ENCODE data around the gene FAM227B. TPM values are rescaled to one million over a fixed set of nuclear protein-coding genes. Genes with fewer than 3 reads are reported as not detected.
A peak's percentile ranks its signal among the peaks of the same experiment; 100 is the strongest.
"Not testable (repeated sequence)": the region's sequence is repeated elsewhere in the genome, so short reads cannot be mapped to it uniquely, and the experiment has no call there.

Gene FAM227B
- total RNA-seq, 1 donor from 2014 or later = 2.1 TPM

GRCh38 chr15:49361370-49361769 is 259.2 kb downstream of the FAM227B start:
- DNase-seq (ENCODE audit: low read depth) = no peak
- no peak for FAIRE-seq
- Histone ChIP-seq H3K27me3 (ENCODE audit: control insufficient read depth, insufficient read depth, low read length) (no peaks in the 10 kb centered on the region), H3K4me3 (ENCODE audit: low read depth, low read length) (no peak overlapping the region), H3K36me3 (ENCODE audit: control insufficient read depth, insufficient read depth, low read length) (no peaks in the 10 kb centered on the region)
- no peak for TF ChIP-seq CTCF (IDR thresholded peaks at IDR 0.05; ENCODE audit: insufficient read depth, low read length, severe bottlenecking)

- FAIRE-seq; DNase-seq (ENCODE audit: low read depth); H3K27me3 ChIP-seq (ENCODE audit: control insufficient read depth, insufficient read depth, low read length); H3K36me3 ChIP-seq (ENCODE audit: control insufficient read depth, insufficient read depth, low read length); H3K4me3 ChIP-seq (ENCODE audit: low read depth, low read length): not testable (repeated sequence)
Measured at GRCh38 chr15:49354439-49354838, 266.2 kb downstream of the FAM227B start.

GRCh38 chr15:49343546-49343945 is 277.1 kb downstream of the FAM227B start:
- Histone ChIP-seq H3K4me3 (ENCODE audit: low read depth, low read length) (no peak overlapping the region), H3K36me3 (ENCODE audit: control insufficient read depth, insufficient read depth, low read length) (no peaks in the 10 kb centered on the region), H3K27me3 (ENCODE audit: control insufficient read depth, insufficient read depth, low read length) (no peaks in the 10 kb centered on the region)
- DNase-seq (ENCODE audit: low read depth) = no peak
- TF ChIP-seq CTCF (IDR thresholded peaks at IDR 0.05; ENCODE audit: insufficient read depth, low read length, severe bottlenecking) = no peak
- no peak for FAIRE-seq

GRCh38 chr15:49339656-49340055 is 281.0 kb downstream of the FAM227B start:
- no peak for TF ChIP-seq CTCF (IDR thresholded peaks at IDR 0.05; ENCODE audit: insufficient read depth, low read length, severe bottlenecking)
- no peak for FAIRE-seq

GRCh38 chr15:49331951-49332350 is 288.7 kb downstream of the FAM227B start:
- FAIRE-seq (no peak), DNase-seq (ENCODE audit: low read depth) (peak; percentile 4)
- no peak for TF ChIP-seq CTCF (IDR thresholded peaks at IDR 0.05; ENCODE audit: insufficient read depth, low read length, severe bottlenecking)

More at GRCh38 chr15:49339656-49340055, 281.0 kb downstream of the FAM227B start:
- H3K4me3 ChIP-seq (ENCODE audit: low read depth, low read length) = no peak overlapping the region
- no peaks in the 10 kb centered on the region for H3K36me3 ChIP-seq (ENCODE audit: control insufficient read depth, insufficient read depth, low read length)
- H3K27me3 ChIP-seq (ENCODE audit: control insufficient read depth, insufficient read depth, low read length) = no peaks in the 10 kb centered on the region
- DNase-seq (ENCODE audit: low read depth) = no peak

GRCh38 chr15:49331442-49331841 is 289.2 kb downstream of the FAM227B start:
- DNase-seq (ENCODE audit: low read depth) (no peak), FAIRE-seq (no peak)
- no peaks in the 10 kb centered on the region for H3K27me3 ChIP-seq (ENCODE audit: control insufficient read depth, insufficient read depth, low read length)
- no peaks in the 10 kb centered on the region for H3K36me3 ChIP-seq (ENCODE audit: control insufficient read depth, insufficient read depth, low read length)
- TF ChIP-seq CTCF (IDR thresholded peaks at IDR 0.05; ENCODE audit: insufficient read depth, low read length, severe bottlenecking) = no peak
- no peak overlapping the region for H3K4me3 ChIP-seq (ENCODE audit: low read depth, low read length)

More at GRCh38 chr15:49331951-49332350, 288.7 kb downstream of the FAM227B start:
- Histone ChIP-seq H3K36me3 (ENCODE audit: control insufficient read depth, insufficient read depth, low read length) (no peaks in the 10 kb centered on the region), H3K27me3 (ENCODE audit: control insufficient read depth, insufficient read depth, low read length) (no peaks in the 10 kb centered on the region), H3K4me3 (ENCODE audit: low read depth, low read length) (no peak overlapping the region)
